ENCODE measurements around the gene TRMT2B. TPM values are rescaled to one million over a fixed set of nuclear protein-coding genes. Genes with fewer than 3 reads are reported as not detected.

Gene TRMT2B
- total RNA-seq, 1 experiment from 2014 or later: 13.7 TPM

DNA sequence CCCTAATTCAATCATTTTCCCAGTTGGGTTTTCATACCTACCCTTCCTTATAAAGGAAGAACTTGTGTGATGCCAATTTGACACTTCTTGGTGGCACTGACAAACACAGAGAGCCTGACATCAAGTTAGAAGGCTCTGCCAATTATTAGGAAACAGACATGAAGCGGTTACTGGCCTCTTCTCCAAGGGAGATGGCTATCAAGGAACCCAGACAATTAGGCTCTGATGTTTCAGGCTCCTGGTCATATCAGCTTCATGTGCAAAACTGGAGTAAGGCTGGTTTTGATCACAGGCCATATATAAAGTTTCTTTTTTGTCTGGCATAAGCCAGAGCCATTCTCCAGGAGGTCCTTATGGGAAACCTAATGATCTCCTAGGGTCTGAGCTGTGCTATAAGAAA, 82.0 kb downstream of the TRMT2B start:
- DNase-seq: no peak
- no peak overlapping the region for H3K14ac ChIP-seq (ENCODE audit: insufficient read depth, low read length)
- no peaks in the 10 kb centered on the region for H4K20me1 ChIP-seq (ENCODE audit: control insufficient read depth, insufficient read depth, insufficient read length)
- no peak overlapping the region for H2BK12ac ChIP-seq (ENCODE audit: insufficient read length, low read depth, low read length)
- no peak overlapping the region for H4K5ac ChIP-seq (ENCODE audit: insufficient read length, low read depth, low read length)
- no peak overlapping the region for H2AFZ ChIP-seq (ENCODE audit: low read length)
- no peak overlapping the region for H2BK5ac ChIP-seq (ENCODE audit: insufficient read length, low read length)
- no peak overlapping the region for H3K23ac ChIP-seq (ENCODE audit: insufficient read length, low read depth, low read length)
- H4K91ac ChIP-seq (ENCODE audit: insufficient read length, low read depth, low read length): no peak overlapping the region
- no peak overlapping the region for H3K4me3 Mint-ChIP-seq
- H3K27ac ChIP-seq (ENCODE audit: insufficient read length, low read depth, low read length): no peak overlapping the region
- no peak overlapping the region for H2AK5ac ChIP-seq (ENCODE audit: insufficient read length, low read length)
- H4K8ac ChIP-seq (replicated peaks; ENCODE audit: insufficient read length, low read depth, low read length): no peak overlapping the region
- peaks cover 2 to 8% (median 3%) of the 10 kb centered on the region in 3 experiments; a peak in 5 of 7 replicates for H3K36me3 Mint-ChIP-seq (ENCODE audit: insufficient read depth in 1 of 3, low read depth in 3 of 3)
- WGBS (ENCODE audit: extremely low coverage, insufficient read length, low lambda C conversion rate): no CpG with 5 or more reads among the region's 1 CpG
- H3K23me2 ChIP-seq (ENCODE audit: insufficient read length, low read depth, low read length, poor library complexity, severe bottlenecking): no peaks in the 10 kb centered on the region
- H3K4me1 ChIP-seq (ENCODE audit: insufficient read depth, low read length): no peaks in the 10 kb centered on the region
- H3K27ac Mint-ChIP-seq: no peak overlapping the region
- no peak overlapping the region for H2BK120ac ChIP-seq (ENCODE audit: low read depth, low read length, poor library complexity, severe bottlenecking)
- no peak for TF ChIP-seq CTCF (conservative IDR thresholded peaks at IDR 0.05)
- no peak overlapping the region for H2BK15ac ChIP-seq (ENCODE audit: low read depth, low read length)
- no peaks in the 10 kb centered on the region for H3K27me3 ChIP-seq (ENCODE audit: insufficient read depth, low read length)
- H3T11ph ChIP-seq (ENCODE audit: low read length): no peak overlapping the region
- no peak overlapping the region for H3K18ac ChIP-seq (ENCODE audit: insufficient read length, low read depth, low read length)
- H3K4me2 ChIP-seq (ENCODE audit: insufficient read depth, insufficient read length, low read length): no peak overlapping the region
- peaks cover 47% of the 10 kb centered on the region in 2 experiments for H3K9me3 Mint-ChIP-seq
- no peak overlapping the region for H2BK20ac ChIP-seq (ENCODE audit: low read depth, low read length, poor library complexity, severe bottlenecking)
- H3K9me3 ChIP-seq (ENCODE audit: control insufficient read depth, low read depth, low read length): peaks cover 33% of the 10 kb centered on the region
- H3K4me1 Mint-ChIP-seq: no peaks in the 10 kb centered on the region
- no peak overlapping the region for H3K4ac ChIP-seq (ENCODE audit: low read depth, low read length)
- H3K79me2 ChIP-seq (ENCODE audit: insufficient read depth, low read length): no peaks in the 10 kb centered on the region
- no peaks in the 10 kb centered on the region for H3K79me1 ChIP-seq (ENCODE audit: insufficient read depth, low read depth, low read length, poor library complexity, severe bottlenecking)
- H3K56ac ChIP-seq (ENCODE audit: insufficient read length, low read depth, low read length): no peak overlapping the region
- H3K9ac ChIP-seq (ENCODE audit: extremely low read depth, insufficient read length, low read length): no peak overlapping the region
- H3K27me3 Mint-ChIP-seq (ENCODE audit: low read depth): no peaks in the 10 kb centered on the region

Data from H9 (cell line).